ENCODE measurements around the gene CIB4. TPM values are rescaled to one million over a fixed set of nuclear protein-coding genes. Genes with fewer than 3 reads are reported as not detected.

CIB4 gene
- total RNA-seq, 2 experiments from 2014 or later = not detected

- POLR2A ChIA-PET = no interaction called here
- CTCF ChIA-PET = no interaction called here
These were observed 6.8 kb upstream of the CIB4 start for GRCh38 chr2:26647981-26648380.

- ChIA-PET POLR2A (no interaction called here), CTCF (no interaction called here)
These were observed 6.0 kb upstream of the CIB4 start for GRCh38 chr2:26646986-26647672.

- ChIA-PET POLR2A (no interaction called here), CTCF (interaction anchor here (0.7 kb wide), 1 partner anchor 423 kb away, joined by 4 read pairs; no protein-coding TSS in a partner anchor)
These were observed 4.6 kb upstream of the CIB4 start for GRCh38 chr2:26645762-26646161.

- ChIA-PET CTCF (interaction anchor here (1.0 to 1.2 kb wide), 2 partner anchors 38 to 248 kb away, joined by 4 to 5 read pairs; no protein-coding TSS in a partner anchor), POLR2A (no interaction called here)
These were observed 3.1 kb upstream of the CIB4 start for GRCh38 chr2:26644188-26644835.

GRCh38 chr2:26642429-26642828 lies 1.3 kb upstream of the CIB4 start:
- ChIA-PET CTCF (no interaction called here), POLR2A (no interaction called here)

GRCh38 chr2:26640331-26640745 lies 828 bp downstream of the CIB4 start:
- CTCF ChIA-PET = no interaction called here
- POLR2A ChIA-PET = no interaction called here

- CTCF ChIA-PET = interaction anchor here (0.6 kb wide), 1 partner anchor 533 kb away, joined by 3 read pairs; no protein-coding TSS in a partner anchor
- POLR2A ChIA-PET = interaction anchor here (0.6 kb wide), 1 partner anchor 252 kb away, joined by 4 read pairs; no protein-coding TSS in a partner anchor
These were observed 1.4 kb downstream of the CIB4 start for GRCh38 chr2:26639685-26640243.

- CTCF ChIA-PET = no interaction called here
These were observed 3.3 kb downstream of the CIB4 start for GRCh38 chr2:26637811-26638310.

GRCh38 chr2:26636935-26637334 lies 4.2 kb downstream of the CIB4 start:
- POLR2A ChIA-PET = no interaction called here
- CTCF ChIA-PET = interaction anchor here (0.6 kb wide), 1 partner anchor 238 kb away, joined by 3 read pairs; no protein-coding TSS in a partner anchor

More at GRCh38 chr2:26637811-26638310, 3.3 kb downstream of the CIB4 start:
- POLR2A ChIA-PET = no interaction called here

- ChIA-PET POLR2A (no interaction called here), CTCF (no interaction called here)
These were observed 5.8 kb downstream of the CIB4 start for GRCh38 chr2:26635401-26635800.

- ChIA-PET POLR2A (no interaction called here), CTCF (no interaction called here)
These were observed 6.4 kb downstream of the CIB4 start for GRCh38 chr2:26634636-26635230.

GRCh38 chr2:26633993-26634595 lies 7.1 kb downstream of the CIB4 start:
- CTCF ChIA-PET = interaction anchor here (0.8 kb wide), 1 partner anchor 28 kb away, joined by 3 read pairs; no protein-coding TSS in a partner anchor

GRCh38 chr2:26633351-26633945 lies 7.7 kb downstream of the CIB4 start:
- CTCF ChIA-PET = interaction anchor here (0.8 kb wide), 1 partner anchor 28 kb away, joined by 3 read pairs; no protein-coding TSS in a partner anchor
- POLR2A ChIA-PET = no interaction called here

More at GRCh38 chr2:26633993-26634595, 7.1 kb downstream of the CIB4 start:
- POLR2A ChIA-PET = no interaction called here

GRCh38 chr2:26632624-26633185 lies 8.5 kb downstream of the CIB4 start:
- CTCF ChIA-PET = interaction anchor here (0.6 kb wide), 1 partner anchor 224 kb away, joined by 3 read pairs; no protein-coding TSS in a partner anchor
- POLR2A ChIA-PET = no interaction called here

- ChIA-PET POLR2A (no interaction called here), CTCF (interaction anchor here (0.6 kb wide), 1 partner anchor 222 kb away, joined by 3 read pairs; no protein-coding TSS in a partner anchor)
These were observed 9.6 kb downstream of the CIB4 start for GRCh38 chr2:26631401-26632170.

GRCh38 chr2:26630669-26631360 lies 10.4 kb downstream of the CIB4 start:
- POLR2A ChIA-PET = no interaction called here

GRCh38 chr2:26630235-26630634 lies 10.9 kb downstream of the CIB4 start:
- ChIA-PET POLR2A (no interaction called here), CTCF (no interaction called here)

More at GRCh38 chr2:26630669-26631360, 10.4 kb downstream of the CIB4 start:
- CTCF ChIA-PET = no interaction called here

GRCh38 chr2:26629751-26630150 lies 11.4 kb downstream of the CIB4 start:
- ChIA-PET CTCF (no interaction called here), POLR2A (no interaction called here)

Measured in activated CD8-positive, alpha-beta memory T cell treated with anti-CD3 and anti-CD28 coated beads for 36 hours (primary cell).